Measurements from ENCODE around the gene PSMC2.

- no peak for TF ChIP-seq EZH2 (IDR thresholded peaks at IDR 0.05; ENCODE audit: low read depth, unreplicated experiment)
- TF ChIP-seq, protein P1, sequence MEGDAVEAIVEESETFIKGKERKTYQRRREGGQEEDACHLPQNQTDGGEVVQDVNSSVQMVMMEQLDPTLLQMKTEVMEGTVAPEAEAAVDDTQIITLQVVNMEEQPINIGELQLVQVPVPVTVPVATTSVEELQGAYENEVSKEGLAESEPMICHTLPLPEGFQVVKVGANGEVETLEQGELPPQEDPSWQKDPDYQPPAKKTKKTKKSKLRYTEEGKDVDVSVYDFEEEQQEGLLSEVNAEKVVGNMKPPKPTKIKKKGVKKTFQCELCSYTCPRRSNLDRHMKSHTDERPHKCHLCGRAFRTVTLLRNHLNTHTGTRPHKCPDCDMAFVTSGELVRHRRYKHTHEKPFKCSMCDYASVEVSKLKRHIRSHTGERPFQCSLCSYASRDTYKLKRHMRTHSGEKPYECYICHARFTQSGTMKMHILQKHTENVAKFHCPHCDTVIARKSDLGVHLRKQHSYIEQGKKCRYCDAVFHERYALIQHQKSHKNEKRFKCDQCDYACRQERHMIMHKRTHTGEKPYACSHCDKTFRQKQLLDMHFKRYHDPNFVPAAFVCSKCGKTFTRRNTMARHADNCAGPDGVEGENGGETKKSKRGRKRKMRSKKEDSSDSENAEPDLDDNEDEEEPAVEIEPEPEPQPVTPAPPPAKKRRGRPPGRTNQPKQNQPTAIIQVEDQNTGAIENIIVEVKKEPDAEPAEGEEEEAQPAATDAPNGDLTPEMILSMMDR (conservative IDR thresholded peaks at IDR 0.05; ENCODE audit: low read depth in 2 of 2) = no peak
- no peak for TF ChIP-seq JUNB (IDR thresholded peaks at IDR 0.05; ENCODE audit: unreplicated experiment)
- no peak for TF ChIP-seq EZH2phosphoT487 (IDR thresholded peaks at IDR 0.05; ENCODE audit: unreplicated experiment)
- no peak for TF ChIP-seq POLR2AphosphoS5 (IDR thresholded peaks at IDR 0.05; ENCODE audit: low read depth)
- no peak for TF ChIP-seq REST (IDR thresholded peaks at IDR 0.05; ENCODE audit: unreplicated experiment)
- TF ChIP-seq STAT1 (IDR thresholded peaks at IDR 0.05; ENCODE audit: unreplicated experiment) = no peak
- no peak for TF ChIP-seq CREB1 (CRISPR knock-in tag; IDR thresholded peaks at IDR 0.05; ENCODE audit: low read depth)
These were observed 21.7 kb upstream of the PSMC2 start for GRCh38 chr7:103325744-103326143.

Data from GM23338 (cell line).